Adrenal gland (tissue), 12 donors: ENCODE results near the gene ANKRD18A. TPM values are rescaled to one million over a fixed set of nuclear protein-coding genes. Genes with fewer than 3 reads are reported as not detected.

Experiments
- DNase-seq, 7 donors: peaks; one replicate each; pipeline ENCODE4 v3.0.0-alpha.2; 2019 to 2020
- H3K27ac ChIP-seq, 5 donors: fragments of 200-600 bp; sonication (generic) in 4 of 5; 1 replicate in 3 of 5; 2 replicates in 2 of 5; pipeline versions ENCODE4 v1.5.1 to v1.8.0; 2016 to 2020; ENCODE audit warnings: mild to moderate bottlenecking in 1 of 5
- H3K27me3 ChIP-seq: fragments of 200-600 bp; 2 replicates; pipeline ENCODE4 v1.8.0; 2021
- H3K36me3 ChIP-seq, 2 donors: fragments of 200-600 bp; replicated peaks in 1 of 2; 1 replicate in 1 of 2; 2 replicates in 1 of 2; pipeline versions ENCODE4 v1.5.1 to v1.8.0; 2018 to 2022
- H3K4me1 ChIP-seq, 2 donors: fragments of 200-600 bp; replicated peaks in 1 of 2; 1 replicate in 1 of 2; 2 replicates in 1 of 2; pipeline versions ENCODE4 v1.5.1 to v1.8.0; 2018 to 2021
- H3K4me3 ChIP-seq, 4 donors: fragments of 200-600 bp; sonication (generic) in 3 of 4; one replicate each; pipeline ENCODE4 v1.5.1; 2016 to 2018
- H3K9me3 ChIP-seq, 3 donors: fragments of 200-600 bp; sonication (generic) in 1 of 3; replicated peaks in 1 of 3; 1 replicate in 2 of 3; 2 replicates in 1 of 3; pipeline versions ENCODE4 v1.5.1 to v1.8.0; 2016 to 2021
- POLR2A ChIP-seq, 2 donors: fragments of 450-650 bp; IDR thresholded peaks; one replicate each; pipeline ENCODE4 v1.6.1; 2017; ENCODE audit warnings: antibody characterized with exemption in 2 of 2, mild to moderate bottlenecking in 2 of 2, moderate library complexity in 1 of 2
- WGBS, 4 donors: extraction: QIAGEN DNeasy Blood & Tissue Kit in 2 of 4; methylation state at CpG; one replicate each; pipeline versions ENCODE4 v1.1.5 to v1.1.7; 2013 to 2017; 5-methylcytosine and 5-hydroxymethylcytosine counted together
- intact Hi-C, 2 donors: fragments of 100-400 bp; cut with DNase I; formaldehyde crosslinking; loops; one replicate each; pipeline versions ENCODE4 v1.14.1 to v1.15.0; 2022 to 2023
- polyA plus RNA-seq, 3 donors: library from polyadenylated mRNA; stranded (reverse); fragments of 200-250 nt in 2 of 3; fragments of 350-450 nt in 1 of 3; fragmentation: Illumina TruSeq in 1 of 3; extraction: RNeasy Lipid Tissue Mini Kit (QIAGEN cat#74804) in 1 of 3; gene quantifications; one replicate each; pipeline ENCODE4 v1.2.3, GENCODE V29; 2013 to 2014
- small RNA-seq, 2 donors: library from RNA; depleted of rRNA; stranded (forward); fragments of <200 nt; gene quantifications; one replicate each; pipeline ENCODE3, GENCODE V24; 2016
- total RNA-seq, 9 donors: library from RNA; depleted of rRNA in 4 of 9; stranded (reverse); fragments of >200 nt in 4 of 9; fragments of 120-200 nt in 1 of 9; fragmentation: NEBNext Ultra II Directional in 1 of 9; extraction: Animal tissue kit (Norgen Biotek cat#: 25700) in 1 of 9; gene quantifications; one replicate each; pipeline versions ENCODE4 v1.1.0 to v1.2.4, GENCODE V29; 2013 to 2023
- TF ChIP-seq, protein P1 (sequence below), 6 experiments: fragments of 450-650 bp in 4 of 6; fragments of 200-600 bp in 2 of 6; sonication (generic) in 1 of 6; IDR thresholded peaks; 1 replicate in 5 of 6; 2 replicates in 1 of 6; pipeline versions ENCODE4 v1.5.1 to v1.8.0; 2016 to 2021; ENCODE audit warnings: antibody characterized with exemption in 6 of 6, mild to moderate bottlenecking in 2 of 6, moderate library complexity in 1 of 6
- donor health status: healthy with polysubstance abuse.
- donor health status: Bipolar disorder and iron deficiency.
- donor health status: DM: yes; HTN: yes; CAD: no.
- donor health status: DM: no; HTN: no; CAD: no.
- donor health status: DM: no; HTN: no; CAD: no.
- donor health status: DM: yes; HTN: yes; CAD: no.

The ANKRD18A gene
- total and polyA plus RNA-seq, 12 donors: 0.07 to 0.56 (median 0.15) TPM; not detected in 4

DNA sequence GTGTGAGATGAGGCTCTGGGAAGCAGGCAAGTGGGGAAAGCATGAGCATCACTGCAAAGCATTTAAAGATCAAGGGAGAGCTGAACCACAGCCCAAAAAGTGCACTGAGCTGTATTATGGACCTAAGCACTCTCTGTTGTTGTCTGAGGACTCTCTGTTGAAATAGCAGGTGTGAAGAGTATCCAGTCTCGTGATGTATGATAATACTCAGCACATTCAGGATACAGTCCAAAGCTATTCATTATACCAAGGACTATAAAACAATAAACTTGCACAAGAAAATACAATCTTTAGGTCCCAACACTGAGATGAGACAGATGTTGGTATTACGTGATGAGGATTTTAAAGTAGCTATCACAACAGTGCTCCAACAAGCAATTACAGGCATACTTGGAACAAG lies 98.6 kb downstream of the ANKRD18A start:
- Histone ChIP-seq H3K9me3 (no peaks in the 10 kb centered on the region), H3K27me3 (no peaks in the 10 kb centered on the region), H3K4me1 (no peaks in the 10 kb centered on the region), H3K27ac (no peak overlapping the region), H3K36me3 (no peaks in the 10 kb centered on the region), H3K4me3 (no peak overlapping the region)
- intact Hi-C loops: no loop called here
- WGBS, 4 donors: 74 to 85% (median 80%) methylated on average over 2 of the region's 2 CpGs
- DNase-seq: no peak
- TF ChIP-seq, protein P1, sequence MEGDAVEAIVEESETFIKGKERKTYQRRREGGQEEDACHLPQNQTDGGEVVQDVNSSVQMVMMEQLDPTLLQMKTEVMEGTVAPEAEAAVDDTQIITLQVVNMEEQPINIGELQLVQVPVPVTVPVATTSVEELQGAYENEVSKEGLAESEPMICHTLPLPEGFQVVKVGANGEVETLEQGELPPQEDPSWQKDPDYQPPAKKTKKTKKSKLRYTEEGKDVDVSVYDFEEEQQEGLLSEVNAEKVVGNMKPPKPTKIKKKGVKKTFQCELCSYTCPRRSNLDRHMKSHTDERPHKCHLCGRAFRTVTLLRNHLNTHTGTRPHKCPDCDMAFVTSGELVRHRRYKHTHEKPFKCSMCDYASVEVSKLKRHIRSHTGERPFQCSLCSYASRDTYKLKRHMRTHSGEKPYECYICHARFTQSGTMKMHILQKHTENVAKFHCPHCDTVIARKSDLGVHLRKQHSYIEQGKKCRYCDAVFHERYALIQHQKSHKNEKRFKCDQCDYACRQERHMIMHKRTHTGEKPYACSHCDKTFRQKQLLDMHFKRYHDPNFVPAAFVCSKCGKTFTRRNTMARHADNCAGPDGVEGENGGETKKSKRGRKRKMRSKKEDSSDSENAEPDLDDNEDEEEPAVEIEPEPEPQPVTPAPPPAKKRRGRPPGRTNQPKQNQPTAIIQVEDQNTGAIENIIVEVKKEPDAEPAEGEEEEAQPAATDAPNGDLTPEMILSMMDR (IDR thresholded peaks at IDR 0.05): no peak
- TF ChIP-seq POLR2A (IDR thresholded peaks at IDR 0.05): no peak

Small RNA genes lying within 50 kb of the gene (small RNA-seq; reads per million reads assigned to genes)
- gene AL390726.1 (0 reads per million in 2 donors), gene AL390726.2 (0 reads per million in 2 donors), gene AL390726.3 (0 reads per million in 2 donors), gene AL390726.4 (0 reads per million in 2 donors), gene AL390726.5 (0 reads per million in 2 donors)

Other genes starting within 250 kb of the ANKRD18A start
- 10 to 100 TPM; 15.5 to 46.8 (median 19.5) TPM for gene ALDH1B1, start 227.9 kb downstream of the ANKRD18A start, total RNA-seq
- 10 to 100 TPM in 1 of 3 donors, 1 to 10 TPM in 2; 4.4 to 41.4 (median 6.2) TPM for gene ALDH1B1, start 227.9 kb downstream of the ANKRD18A start, polyA plus RNA-seq
- gene IGFBPL1, start 196.1 kb downstream of the ANKRD18A start, total RNA-seq: 1 to 10 TPM in 4 of 9 donors, under 1 TPM in 1, not detected in 4; 0.23 to 5.2 (median 1.9) TPM
- 1 to 10 TPM in 1 of 3 donors, under 1 TPM in 2; 0.17 to 1.9 (median 0.40) TPM for gene IGFBPL1, start 196.1 kb downstream of the ANKRD18A start, polyA plus RNA-seq
- gene FAM240B, start 99.5 kb upstream of the ANKRD18A start, total RNA-seq: not detected
- gene FAM240B, start 99.5 kb upstream of the ANKRD18A start, polyA plus RNA-seq: not detected